Astrocyte (in vitro differentiated cells and primary cell): ENCODE measurements around the gene TMOD4.
"Not testable (repeated sequence)": the region's sequence is repeated elsewhere in the genome, so short reads cannot be mapped to it uniquely, and the experiment has no call there.

Experiments used
- EZH2 ChIP-seq: IDR thresholded peaks from 2 replicates; pipeline ENCODE4 v1.6.1; 2012; ENCODE audit warnings: mild to moderate bottlenecking, low read length, inconsistent platforms; ENCODE audit not compliant: insufficient read depth
- TF ChIP-seq, protein P1 (sequence below): IDR thresholded peaks from 2 replicates; pipeline ENCODE4 v1.5.1; 2011; ENCODE audit warnings: low read depth, mild to moderate bottlenecking, inconsistent platforms, low read length, moderate library complexity; ENCODE audit not compliant: insufficient read depth

- TF ChIP-seq, protein P1, sequence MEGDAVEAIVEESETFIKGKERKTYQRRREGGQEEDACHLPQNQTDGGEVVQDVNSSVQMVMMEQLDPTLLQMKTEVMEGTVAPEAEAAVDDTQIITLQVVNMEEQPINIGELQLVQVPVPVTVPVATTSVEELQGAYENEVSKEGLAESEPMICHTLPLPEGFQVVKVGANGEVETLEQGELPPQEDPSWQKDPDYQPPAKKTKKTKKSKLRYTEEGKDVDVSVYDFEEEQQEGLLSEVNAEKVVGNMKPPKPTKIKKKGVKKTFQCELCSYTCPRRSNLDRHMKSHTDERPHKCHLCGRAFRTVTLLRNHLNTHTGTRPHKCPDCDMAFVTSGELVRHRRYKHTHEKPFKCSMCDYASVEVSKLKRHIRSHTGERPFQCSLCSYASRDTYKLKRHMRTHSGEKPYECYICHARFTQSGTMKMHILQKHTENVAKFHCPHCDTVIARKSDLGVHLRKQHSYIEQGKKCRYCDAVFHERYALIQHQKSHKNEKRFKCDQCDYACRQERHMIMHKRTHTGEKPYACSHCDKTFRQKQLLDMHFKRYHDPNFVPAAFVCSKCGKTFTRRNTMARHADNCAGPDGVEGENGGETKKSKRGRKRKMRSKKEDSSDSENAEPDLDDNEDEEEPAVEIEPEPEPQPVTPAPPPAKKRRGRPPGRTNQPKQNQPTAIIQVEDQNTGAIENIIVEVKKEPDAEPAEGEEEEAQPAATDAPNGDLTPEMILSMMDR, result not testable (repeated sequence)
- not testable (repeated sequence) for TF ChIP-seq EZH2
Measured at GRCh38 chr1:151205381-151205965, 29.7 kb upstream of the TMOD4 start.
